NCI-H128 (cell line): ENCODE results near the gene TNP2.

Experiments
- DNase-seq: peaks from one replicate; lab custom pipeline; 2025; ENCODE audit not compliant: unreplicated experiment; lab: John Stamatoyannopoulos, UW

TNP2 gene

GRCh38 chr16:11268921-11269375 lies at the start of gene TNP2:
TSS of gene TNP2 (minus strand) at chr16:11269325. CDS start at chr16:11269262, 63 bp downstream.
- no peak for DNase-seq

GRCh38 chr16:11318817-11319216 lies 49.7 kb upstream of the TNP2 start:
- DNase-seq: no peak

- no peak for DNase-seq
Observed at GRCh38 chr16:11316331-11317015, 47.3 kb upstream of the TNP2 start.

- DNase-seq: no peak
Observed at GRCh38 chr16:11315510-11315909, 46.4 kb upstream of the TNP2 start.

GRCh38 chr16:11314309-11314894 lies 45.3 kb upstream of the TNP2 start:
- DNase-seq: no peak

GRCh38 chr16:11313493-11314308 lies 44.6 kb upstream of the TNP2 start:
- no peak for DNase-seq

GRCh38 chr16:11312718-11313492 lies 43.8 kb upstream of the TNP2 start:
- no peak for DNase-seq

GRCh38 chr16:11310997-11311561 lies 42.0 kb upstream of the TNP2 start:
- no peak for DNase-seq

GRCh38 chr16:11310634-11310977 lies 41.5 kb upstream of the TNP2 start:
- no peak for DNase-seq

- DNase-seq: no peak
Observed at GRCh38 chr16:11309895-11310633, 40.9 kb upstream of the TNP2 start.

- DNase-seq: no peak
Observed at GRCh38 chr16:11308493-11309283, 39.6 kb upstream of the TNP2 start.

- DNase-seq: no peak
Observed at GRCh38 chr16:11307639-11308492, 38.7 kb upstream of the TNP2 start.

- no peak for DNase-seq
Observed at GRCh38 chr16:11306997-11307638, 38.0 kb upstream of the TNP2 start.

- DNase-seq: no peak
Observed at GRCh38 chr16:11306381-11306780, 37.3 kb upstream of the TNP2 start.

- no peak for DNase-seq
Observed at GRCh38 chr16:11303405-11304138, 34.4 kb upstream of the TNP2 start.

GRCh38 chr16:11302977-11303376 lies 33.9 kb upstream of the TNP2 start:
- DNase-seq: peak; percentile 35
